Bronchial epithelial cell (primary cell): ENCODE data around the gene PM20D2. TPM values are rescaled to one million over a fixed set of nuclear protein-coding genes. Genes with fewer than 3 reads are reported as not detected.

Experiments used
- DNase-seq: peaks from one replicate; pipeline ENCODE4 v3.0.0-alpha.2; 2010; ENCODE audit warnings: low read depth
- FAIRE-seq: peaks from 2 replicates; lab custom pipeline; 2011; peaks lifted over from hg19 to GRCh38; lab: Jason Lieb, UNC
- H3K27me3 ChIP-seq: 2 replicates; pipeline ENCODE4 v1.5.1; 2011; ENCODE audit warnings: low read length; ENCODE audit not compliant: control insufficient read depth, insufficient read depth
- H3K36me3 ChIP-seq: 2 replicates; pipeline ENCODE4 v1.5.1; 2011; ENCODE audit warnings: low read length; ENCODE audit not compliant: control insufficient read depth, insufficient read depth
- H3K4me3 ChIP-seq: 2 replicates; pipeline ENCODE4 v1.5.1; 2011; ENCODE audit warnings: mild to moderate bottlenecking, low read depth, low read length, control low read depth
- total RNA-seq: library from RNA; depleted of rRNA; stranded (reverse); fragments of >200 nt; gene quantifications from 2 replicates; pipeline ENCODE4 v1.2.1, GENCODE V29; 2014
- TF ChIP-seq, protein P1 (sequence below): IDR thresholded peaks from 2 replicates; pipeline ENCODE4 v1.5.1; 2011; ENCODE audit warnings: mild to moderate bottlenecking, moderate library complexity, low read length, control low read depth, inconsistent platforms; ENCODE audit not compliant: insufficient read depth, severe bottlenecking

Gene PM20D2
- total RNA-seq, 1 donor from 2014 or later: 7.1 TPM

DNA sequence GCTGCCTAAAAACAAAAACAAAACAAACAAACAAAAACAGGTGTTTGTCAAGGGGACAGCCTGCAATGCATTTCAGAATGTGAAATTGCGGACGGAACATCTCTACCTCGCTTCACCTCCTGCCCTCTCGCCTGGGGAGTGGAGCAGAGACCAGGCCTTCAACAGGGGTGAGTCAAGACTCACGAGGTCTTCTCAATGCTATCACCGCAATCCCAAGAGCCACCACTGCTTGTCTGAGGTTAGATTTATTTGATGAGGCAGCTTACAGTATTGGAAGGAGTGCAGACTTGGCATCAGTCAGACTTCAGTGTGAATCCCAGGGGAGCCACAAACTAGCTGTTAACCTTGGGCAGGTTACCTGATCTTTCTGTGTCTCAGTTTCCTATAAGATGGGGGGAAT is 63.6 kb downstream of the PM20D2 start:
- Histone ChIP-seq H3K4me3 (no peak overlapping the region), H3K27me3 (peaks cover 1% of the 10 kb centered on the region), H3K36me3 (no peaks in the 10 kb centered on the region)
- TF ChIP-seq, protein P1, sequence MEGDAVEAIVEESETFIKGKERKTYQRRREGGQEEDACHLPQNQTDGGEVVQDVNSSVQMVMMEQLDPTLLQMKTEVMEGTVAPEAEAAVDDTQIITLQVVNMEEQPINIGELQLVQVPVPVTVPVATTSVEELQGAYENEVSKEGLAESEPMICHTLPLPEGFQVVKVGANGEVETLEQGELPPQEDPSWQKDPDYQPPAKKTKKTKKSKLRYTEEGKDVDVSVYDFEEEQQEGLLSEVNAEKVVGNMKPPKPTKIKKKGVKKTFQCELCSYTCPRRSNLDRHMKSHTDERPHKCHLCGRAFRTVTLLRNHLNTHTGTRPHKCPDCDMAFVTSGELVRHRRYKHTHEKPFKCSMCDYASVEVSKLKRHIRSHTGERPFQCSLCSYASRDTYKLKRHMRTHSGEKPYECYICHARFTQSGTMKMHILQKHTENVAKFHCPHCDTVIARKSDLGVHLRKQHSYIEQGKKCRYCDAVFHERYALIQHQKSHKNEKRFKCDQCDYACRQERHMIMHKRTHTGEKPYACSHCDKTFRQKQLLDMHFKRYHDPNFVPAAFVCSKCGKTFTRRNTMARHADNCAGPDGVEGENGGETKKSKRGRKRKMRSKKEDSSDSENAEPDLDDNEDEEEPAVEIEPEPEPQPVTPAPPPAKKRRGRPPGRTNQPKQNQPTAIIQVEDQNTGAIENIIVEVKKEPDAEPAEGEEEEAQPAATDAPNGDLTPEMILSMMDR: no peak
- no peak for DNase-seq
- no peak for FAIRE-seq

- no peak overlapping the region for H3K4me3 ChIP-seq
- TF ChIP-seq, protein P1: no peak
- peaks cover 1% of the 10 kb centered on the region for H3K27me3 ChIP-seq
- FAIRE-seq (no peak), DNase-seq (no peak)
- H3K36me3 ChIP-seq: no peaks in the 10 kb centered on the region
Observed at GRCh38 chr6:89212472-89212871, 66.6 kb downstream of the PM20D2 start.

DNA sequence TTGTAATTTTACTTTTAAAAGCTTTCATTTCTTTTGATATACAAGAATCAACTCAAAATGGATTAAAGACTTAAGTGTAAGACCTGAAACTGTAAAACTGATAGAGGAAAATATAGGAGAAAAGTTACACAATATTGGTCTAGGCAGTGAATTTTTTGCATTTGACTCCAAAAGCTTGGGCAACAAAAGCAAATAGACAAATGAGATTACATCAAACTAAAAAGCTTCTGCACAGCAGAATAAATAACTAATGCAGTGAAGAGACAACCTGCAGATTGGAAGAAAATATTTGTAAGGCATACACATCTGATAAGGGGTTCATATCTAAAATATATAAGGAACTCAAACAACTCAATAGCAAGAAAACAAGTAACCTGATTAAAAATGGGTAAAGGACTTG is 68.3 kb downstream of the PM20D2 start:
- TF ChIP-seq, protein P1: no peak
- Histone ChIP-seq H3K36me3 (no peaks in the 10 kb centered on the region), H3K27me3 (no peaks in the 10 kb centered on the region), H3K4me3 (no peak overlapping the region)
- FAIRE-seq: no peak
- no peak for DNase-seq

Other genes starting within 250 kb of the PM20D2 start
- gene RNGTT, start 182.4 kb upstream of the PM20D2 start, total RNA-seq: 19.7 and 20.8 TPM in 2 replicates
- gene PNRC1, start 65.3 kb upstream of the PM20D2 start, total RNA-seq: 21.1 and 32.8 TPM in 2 replicates
- gene SRSF12, start 28.0 kb upstream of the PM20D2 start, total RNA-seq: under 0.01 and 0.38 TPM in 2 replicates
- gene GABRR1, start 71.3 kb downstream of the PM20D2 start, total RNA-seq: not detected in 2 replicates
- under 0.01 and 0.26 TPM in 2 replicates for gene GABRR2, start 169.2 kb downstream of the PM20D2 start, total RNA-seq
- gene UBE2J1, start 206.7 kb downstream of the PM20D2 start, total RNA-seq: 20.5 and 28.4 TPM in 2 replicates